AG10803 (cell line): ENCODE measurements around the gene NETO2.
"Not testable (repeated sequence)": the region's sequence is repeated elsewhere in the genome, so short reads cannot be mapped to it uniquely, and the experiment has no call there.

Source experiments
- DNase-seq: peaks from one replicate; pipeline ENCODE4 v3.0.0; 2010; ENCODE audit warnings: low read depth
- H3K4me3 ChIP-seq: 2 replicates; pipeline ENCODE4 v1.5.1; 2011; ENCODE audit warnings: mild to moderate bottlenecking, low read length, control low read depth
- CTCF ChIP-seq: conservative IDR thresholded peaks from 2 replicates; pipeline ENCODE4 v1.5.1; 2011; ENCODE audit warnings: mild to moderate bottlenecking, low read length, control low read depth, inconsistent platforms

Gene NETO2

DNA sequence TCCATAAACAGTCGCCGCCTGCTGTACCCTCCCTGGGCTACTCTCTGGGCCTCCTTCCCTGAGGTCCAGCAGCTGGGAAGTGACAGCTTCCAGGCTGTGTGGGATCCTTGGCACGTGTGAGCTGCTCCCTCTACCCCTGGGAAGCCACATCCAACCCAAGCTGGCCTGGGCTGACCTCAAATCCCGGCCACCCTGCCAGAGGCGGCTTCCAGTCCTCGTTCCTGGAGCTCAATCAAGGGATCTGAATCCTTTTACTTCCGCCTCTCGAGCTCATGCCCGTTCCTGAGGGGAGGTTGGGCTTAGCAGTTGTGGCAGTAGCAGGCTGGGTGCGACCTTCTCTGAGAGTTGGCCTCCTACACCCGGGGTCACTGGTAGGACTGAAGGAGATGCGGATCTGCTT lies 82.5 kb downstream of the NETO2 start:
- no peak for DNase-seq
- no peak for TF ChIP-seq CTCF
- no peak overlapping the region for H3K4me3 ChIP-seq

DNA sequence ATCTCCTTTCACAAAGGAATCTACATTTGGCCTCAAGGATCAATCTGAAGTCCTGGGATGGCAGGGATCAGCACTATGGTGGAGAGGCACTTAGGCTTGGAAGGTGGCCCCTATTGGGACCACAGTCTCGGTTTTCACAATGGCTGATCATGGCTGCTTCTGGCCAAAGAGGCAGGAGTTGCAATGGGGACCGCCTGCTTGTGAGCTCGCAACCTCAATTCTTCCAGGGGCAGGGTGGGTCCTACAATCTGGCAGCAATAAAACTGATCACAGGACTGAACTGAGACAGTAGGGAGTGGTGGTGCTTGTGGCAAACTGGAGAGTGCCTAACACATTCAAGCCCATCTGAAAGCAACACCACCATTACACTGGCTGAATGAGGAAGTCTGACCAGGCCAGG lies 83.1 kb downstream of the NETO2 start:
- H3K4me3 ChIP-seq, result no peak overlapping the region
- TF ChIP-seq CTCF, result no peak
- no peak for DNase-seq

DNA sequence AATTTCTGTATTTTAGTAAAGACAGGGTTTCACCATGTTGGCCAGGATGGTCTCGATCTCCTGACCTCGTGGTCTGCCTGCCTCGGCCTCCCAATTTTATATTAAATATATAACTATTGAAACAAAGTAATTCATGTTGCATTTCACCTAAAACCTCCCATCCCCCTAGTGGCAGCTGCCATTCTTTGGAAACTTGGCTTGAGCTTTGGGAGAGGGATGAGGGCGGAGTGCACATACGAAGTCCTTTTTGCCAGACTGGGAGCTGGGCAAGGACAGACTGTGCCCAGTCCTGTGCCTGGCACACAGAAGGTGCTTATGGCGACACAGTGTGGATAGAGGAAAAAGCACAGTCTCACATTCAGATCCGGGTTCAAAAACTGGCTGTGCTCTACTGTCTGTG lies 83.8 kb downstream of the NETO2 start:
- DNase-seq, result no peak
- H3K4me3 ChIP-seq, result no peak overlapping the region
- no peak for TF ChIP-seq CTCF

GRCh38 chr16:47059130-47059529 lies 84.6 kb downstream of the NETO2 start:
- not testable (repeated sequence) for DNase-seq, H3K4me3 ChIP-seq

DNA sequence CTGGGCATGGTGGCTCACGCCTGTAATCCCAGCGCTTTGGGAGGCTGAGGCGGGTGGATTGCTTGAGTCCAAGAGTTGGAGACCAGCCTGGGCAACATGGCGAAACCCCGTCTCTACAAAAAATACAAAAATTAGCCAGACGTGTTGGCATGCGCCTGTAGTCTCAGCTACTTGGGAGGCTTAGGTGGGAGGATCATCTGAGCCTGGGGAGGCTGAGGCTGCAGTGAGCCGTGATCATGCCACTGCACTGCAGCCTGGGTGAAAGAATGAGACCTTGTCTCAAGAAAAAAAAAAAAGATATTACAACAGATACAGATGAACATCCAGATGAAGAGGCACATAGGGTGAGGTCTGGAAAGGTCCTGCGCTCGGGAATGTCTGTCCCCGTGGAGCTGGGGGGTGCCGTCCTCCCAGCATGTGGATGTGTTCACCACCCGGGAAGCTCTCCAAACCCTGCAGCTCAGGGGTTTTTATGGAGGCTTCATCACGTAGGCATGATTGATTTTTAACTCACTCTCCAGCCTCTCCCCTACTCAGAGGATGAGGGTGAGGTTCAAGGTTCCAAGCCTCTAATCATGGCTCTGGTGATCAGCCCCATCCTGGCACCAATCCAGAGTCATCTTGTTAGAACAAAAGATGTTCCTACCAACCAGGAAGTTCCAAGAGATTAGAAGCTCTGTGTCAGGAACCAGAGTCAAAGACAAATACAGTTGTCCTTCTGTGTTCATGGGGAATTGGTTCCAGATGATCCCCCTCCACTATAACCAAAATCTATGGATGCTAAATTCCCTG lies 85.3 kb downstream of the NETO2 start:
- TF ChIP-seq CTCF, result no peak
- DNase-seq, result peak; percentile 8
- H3K4me3 ChIP-seq, result no peak overlapping the region

- no peak overlapping the region for H3K4me3 ChIP-seq
- no peak for DNase-seq
- TF ChIP-seq CTCF, result no peak
Measured at GRCh38 chr16:47057630-47057993, 86.1 kb downstream of the NETO2 start.

GRCh38 chr16:47056688-47057629 lies 86.8 kb downstream of the NETO2 start:
- no peak for TF ChIP-seq CTCF
- H3K4me3 ChIP-seq, result no peak overlapping the region
- DNase-seq, result no peak

DNA sequence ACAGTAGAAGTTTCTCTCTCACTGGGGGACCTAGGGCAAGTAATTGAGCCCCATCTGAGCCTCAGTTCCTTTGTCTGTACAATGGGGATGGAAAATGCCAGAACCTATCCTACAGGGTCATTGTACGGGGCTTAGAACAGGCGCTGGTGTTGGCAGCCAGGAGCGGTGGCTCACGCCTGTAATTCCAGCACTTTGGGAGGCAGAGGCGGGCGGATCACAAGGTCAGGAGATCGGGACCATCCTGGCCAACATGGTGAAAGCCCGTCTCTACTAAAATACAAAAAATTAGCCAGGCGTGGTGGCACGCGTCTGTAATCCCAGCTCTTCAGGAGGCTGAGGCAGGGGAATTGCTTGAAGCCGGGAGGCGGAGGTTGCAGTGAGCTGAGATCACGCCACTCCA lies 87.7 kb downstream of the NETO2 start:
- not testable (repeated sequence) for DNase-seq, H3K4me3 ChIP-seq
